Activated naive CD8-positive, alpha-beta T cell (primary cell): ENCODE measurements around the gene PCDHA5.
"Not testable (repeated sequence)": the region's sequence is repeated elsewhere in the genome, so short reads cannot be mapped to it uniquely, and the experiment has no call there.

Source experiments
- H3K27ac Mint-ChIP-seq: one replicate; pipeline ENCODE4 v1.8.0; 2021; ENCODE audit warnings: mixed read lengths
- H3K27me3 Mint-ChIP-seq: one replicate; pipeline ENCODE4 v1.8.0; 2021; ENCODE audit warnings: mixed read lengths
- H3K36me3 Mint-ChIP-seq: one replicate; pipeline ENCODE4 v1.8.0; 2021; ENCODE audit warnings: mixed read lengths
- H3K4me1 Mint-ChIP-seq: one replicate; pipeline ENCODE4 v1.8.0; 2021; ENCODE audit warnings: low read depth, mixed read lengths
- H3K4me3 Mint-ChIP-seq: one replicate; pipeline ENCODE4 v1.8.0; 2021; ENCODE audit warnings: mild to moderate bottlenecking, mixed read lengths
- H3K9me3 Mint-ChIP-seq: one replicate; pipeline ENCODE4 v1.8.0; 2021; ENCODE audit warnings: low read depth, mixed read lengths

PCDHA5 gene

DNA sequence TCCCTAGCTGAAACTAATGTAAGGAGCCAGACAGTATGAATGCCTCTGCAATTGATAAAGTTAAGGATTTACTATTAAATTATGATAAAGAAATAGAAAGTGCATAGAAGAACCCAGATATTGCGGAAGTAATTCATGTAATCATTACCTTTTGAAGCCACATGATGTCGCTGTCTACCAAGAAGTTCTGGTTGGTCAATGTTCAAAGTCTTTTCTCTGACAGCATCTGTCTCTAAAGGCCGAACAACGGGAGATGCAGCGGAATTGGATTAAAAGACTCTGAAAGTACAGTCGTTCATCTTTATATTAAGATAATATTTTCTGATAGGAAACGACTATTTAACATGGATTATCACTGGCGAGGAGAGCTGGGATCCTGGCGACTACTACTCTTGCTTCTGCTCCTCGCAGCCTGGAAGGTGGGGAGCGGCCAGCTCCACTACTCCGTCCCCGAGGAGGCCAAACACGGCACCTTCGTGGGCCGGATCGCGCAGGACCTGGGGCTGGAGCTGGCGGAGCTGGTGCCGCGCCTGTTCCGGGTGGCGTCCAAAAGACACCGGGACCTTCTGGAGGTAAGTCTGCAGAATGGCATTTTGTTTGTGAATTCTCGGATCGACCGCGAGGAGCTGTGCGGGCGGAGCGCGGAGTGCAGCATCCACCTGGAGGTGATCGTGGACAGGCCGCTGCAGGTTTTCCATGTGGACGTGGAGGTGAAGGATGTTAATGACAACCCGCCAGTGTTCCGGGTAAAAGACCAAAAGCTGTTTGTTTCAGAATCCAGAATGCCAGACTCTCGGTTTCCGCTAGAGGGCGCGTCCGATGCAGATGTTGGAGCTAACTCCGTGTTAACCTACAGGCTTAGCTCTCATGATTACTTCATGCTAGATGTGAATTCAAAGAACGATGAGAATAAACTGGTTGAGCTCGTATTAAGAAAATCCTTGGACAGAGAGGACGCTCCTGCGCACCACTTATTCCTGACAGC is 19.9 kb downstream of the PCDHA5 start, which contains the start of gene PCDHA8:
Gene PCDHA8, plus strand, starts transcription at position 210 of the 985 bp plus-strand sequence. Its CDS starts 135 bp downstream, at position 345.
- Mint-ChIP-seq H3K4me1 (no peaks in the 10 kb centered on the region), H3K36me3 (peaks cover 10% of the 10 kb centered on the region), H3K9me3 (peaks cover 3% of the 10 kb centered on the region), H3K4me3 (no peak within 1 kb of the TSS), H3K27ac (no peak within 1 kb of the TSS), H3K27me3 (peaks cover 18% of the 10 kb centered on the region)

DNA sequence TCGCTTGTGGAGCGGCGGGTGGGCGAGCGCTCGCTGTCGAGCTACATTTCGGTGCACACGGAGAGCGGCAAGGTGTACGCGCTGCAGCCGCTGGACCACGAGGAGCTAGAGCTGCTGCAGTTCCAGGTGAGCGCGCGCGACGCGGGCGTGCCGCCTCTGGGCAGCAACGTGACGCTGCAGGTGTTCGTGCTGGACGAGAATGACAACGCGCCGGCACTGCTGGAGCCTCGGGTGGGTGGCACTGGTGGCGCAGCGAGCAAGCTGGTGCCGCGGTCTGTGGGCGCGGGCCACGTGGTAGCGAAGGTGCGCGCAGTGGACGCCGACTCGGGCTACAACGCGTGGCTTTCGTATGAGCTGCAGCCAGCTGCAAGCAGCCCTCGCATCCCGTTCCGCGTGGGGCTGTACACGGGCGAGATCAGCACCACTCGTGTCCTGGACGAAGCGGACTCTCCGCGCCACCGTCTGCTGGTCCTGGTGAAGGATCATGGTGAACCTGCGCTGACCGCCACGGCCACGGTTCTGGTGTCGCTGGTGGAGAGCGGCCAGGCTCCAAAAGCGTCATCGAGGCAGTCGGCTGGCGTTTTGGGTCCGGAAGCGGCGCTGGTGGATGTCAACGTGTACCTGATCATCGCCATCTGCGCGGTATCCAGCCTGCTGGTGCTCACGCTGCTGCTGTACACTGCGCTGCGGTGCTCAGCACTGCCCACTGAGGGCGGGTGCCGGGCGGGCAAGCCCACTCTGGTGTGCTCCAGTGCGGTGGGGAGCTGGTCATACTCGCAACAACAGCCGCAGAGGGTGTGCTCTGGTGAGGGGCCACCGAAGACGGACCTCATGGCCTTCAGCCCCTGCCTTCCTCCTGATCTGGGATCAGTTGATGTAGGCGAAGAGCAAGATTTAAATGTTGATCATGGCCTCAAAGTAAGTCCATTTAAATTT is 21.7 kb downstream of the PCDHA5 start:
- no peak overlapping the region for H3K4me3 Mint-ChIP-seq
- peaks cover 14% of the 10 kb centered on the region for H3K9me3 Mint-ChIP-seq
- H3K36me3 Mint-ChIP-seq: peaks cover 20% of the 10 kb centered on the region
- no peak overlapping the region for H3K27ac Mint-ChIP-seq
- H3K27me3 Mint-ChIP-seq: peaks cover 31% of the 10 kb centered on the region
- H3K4me1 Mint-ChIP-seq: no peaks in the 10 kb centered on the region

DNA sequence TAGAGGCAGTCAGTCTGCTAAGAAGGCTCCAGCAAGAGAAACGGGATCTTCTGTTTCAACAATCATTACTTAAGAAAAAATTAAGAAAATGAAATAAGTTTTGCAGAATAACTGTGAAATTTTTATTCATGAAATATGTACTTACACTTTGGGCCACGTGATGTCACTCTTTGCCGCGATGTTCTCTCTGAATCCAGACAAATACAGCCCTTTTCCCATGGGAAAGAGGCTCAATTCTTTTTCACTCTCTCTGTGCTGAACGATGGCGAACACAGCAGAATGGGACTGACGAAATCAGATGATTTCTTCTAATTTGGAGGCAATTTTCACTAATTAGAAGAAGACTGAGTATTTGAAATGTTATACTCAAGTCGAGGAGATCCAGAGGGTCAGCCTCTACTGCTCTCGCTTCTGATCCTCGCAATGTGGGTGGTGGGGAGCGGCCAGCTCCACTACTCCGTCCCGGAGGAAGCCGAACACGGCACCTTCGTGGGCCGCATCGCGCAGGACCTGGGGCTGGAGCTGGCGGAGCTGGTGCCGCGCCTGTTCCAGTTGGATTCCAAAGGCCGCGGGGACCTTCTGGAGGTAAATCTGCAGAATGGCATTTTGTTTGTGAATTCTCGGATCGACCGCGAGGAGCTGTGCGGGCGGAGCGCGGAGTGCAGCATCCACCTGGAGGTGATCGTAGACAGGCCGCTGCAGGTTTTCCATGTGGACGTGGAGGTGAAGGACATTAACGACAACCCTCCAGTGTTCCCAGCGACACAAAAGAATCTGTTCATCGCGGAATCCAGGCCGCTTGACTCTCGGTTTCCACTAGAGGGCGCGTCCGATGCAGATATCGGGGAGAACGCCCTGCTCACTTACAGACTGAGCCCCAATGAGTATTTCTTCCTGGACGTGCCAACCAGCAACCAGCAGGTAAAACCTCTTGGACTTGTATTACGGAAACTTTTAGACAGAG is 27.0 kb downstream of the PCDHA5 start, which contains the start of gene PCDHA9:
Gene PCDHA9, plus strand, starts transcription at position 244 of the 964 bp plus-strand sequence. Its CDS starts 114 bp downstream, at position 358.
- not testable (repeated sequence) for H3K4me1 Mint-ChIP-seq, H3K36me3 Mint-ChIP-seq, H3K27ac Mint-ChIP-seq, H3K4me3 Mint-ChIP-seq
- Mint-ChIP-seq H3K27me3 (peaks cover 27% of the 10 kb centered on the region), H3K9me3 (peaks cover 15% of the 10 kb centered on the region)

DNA sequence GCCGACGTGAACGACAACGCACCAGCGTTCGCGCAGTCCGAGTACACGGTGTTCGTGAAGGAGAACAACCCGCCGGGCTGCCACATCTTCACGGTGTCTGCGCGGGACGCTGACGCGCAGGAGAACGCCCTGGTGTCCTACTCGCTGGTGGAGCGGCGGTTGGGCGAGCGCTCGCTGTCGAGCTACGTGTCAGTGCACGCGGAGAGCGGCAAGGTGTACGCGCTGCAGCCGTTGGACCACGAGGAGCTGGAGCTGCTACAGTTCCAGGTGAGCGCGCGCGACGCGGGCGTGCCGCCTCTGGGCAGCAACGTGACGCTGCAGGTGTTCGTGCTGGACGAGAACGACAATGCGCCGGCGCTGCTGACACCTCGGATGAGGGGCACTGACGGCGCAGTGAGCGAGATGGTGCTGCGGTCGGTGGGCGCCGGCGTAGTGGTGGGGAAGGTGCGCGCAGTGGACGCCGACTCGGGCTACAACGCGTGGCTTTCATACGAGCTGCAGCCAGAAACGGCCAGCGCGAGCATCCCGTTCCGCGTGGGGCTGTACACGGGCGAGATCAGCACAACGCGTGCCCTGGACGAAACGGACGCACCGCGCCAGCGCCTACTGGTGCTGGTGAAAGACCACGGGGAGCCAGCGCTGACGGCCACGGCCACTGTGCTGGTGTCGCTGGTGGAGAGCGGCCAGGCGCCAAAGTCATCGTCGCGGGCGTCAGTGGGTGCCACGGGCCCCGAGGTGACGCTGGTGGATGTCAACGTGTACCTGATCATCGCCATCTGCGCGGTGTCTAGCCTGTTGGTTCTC is 28.6 kb downstream of the PCDHA5 start:
- H3K36me3 Mint-ChIP-seq: not testable (repeated sequence)
- H3K27me3 Mint-ChIP-seq: peaks cover 32% of the 10 kb centered on the region

DNA sequence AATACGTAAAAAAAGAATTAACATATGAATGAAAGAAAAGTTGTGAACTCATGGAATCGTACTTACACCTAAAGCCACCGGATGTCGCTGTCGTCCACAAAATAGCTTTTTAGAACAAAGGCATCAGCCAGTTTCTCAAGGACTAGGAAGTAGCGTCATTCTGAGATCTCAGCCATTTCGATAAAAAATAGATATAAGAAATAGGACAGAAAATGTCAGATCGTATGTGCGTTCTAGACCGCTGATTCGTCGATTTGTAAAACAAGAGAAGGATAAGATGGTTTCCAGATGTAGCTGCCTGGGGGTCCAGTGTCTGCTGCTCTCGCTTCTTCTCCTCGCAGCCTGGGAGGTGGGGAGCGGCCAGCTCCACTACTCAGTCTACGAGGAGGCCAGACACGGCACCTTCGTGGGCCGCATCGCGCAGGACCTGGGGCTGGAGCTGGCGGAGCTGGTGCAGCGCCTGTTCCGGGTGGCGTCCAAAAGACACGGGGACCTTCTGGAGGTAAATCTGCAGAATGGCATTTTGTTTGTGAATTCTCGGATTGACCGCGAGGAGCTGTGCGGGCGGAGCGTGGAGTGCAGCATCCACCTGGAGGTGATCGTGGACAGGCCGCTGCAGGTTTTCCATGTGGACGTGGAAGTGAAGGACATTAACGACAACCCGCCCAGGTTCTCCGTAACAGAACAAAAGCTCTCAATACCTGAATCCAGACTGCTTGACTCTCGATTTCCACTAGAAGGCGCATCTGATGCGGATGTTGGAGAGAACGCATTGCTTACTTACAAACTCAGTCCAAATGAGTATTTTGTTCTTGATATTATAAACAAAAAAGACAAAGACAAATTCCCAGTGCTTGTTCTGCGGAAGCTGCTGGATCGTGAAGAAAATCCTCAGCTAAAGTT is 34.6 kb downstream of the PCDHA5 start, which contains the start of gene PCDHA10:
Gene PCDHA10, plus strand, starts transcription at position 126 of the 903 bp plus-strand sequence. Its CDS starts 152 bp downstream, at position 278.
- H3K27ac Mint-ChIP-seq: no peak within 1 kb of the TSS
- H3K9me3 Mint-ChIP-seq: peaks cover 18% of the 10 kb centered on the region
- peaks cover 25% of the 10 kb centered on the region for H3K27me3 Mint-ChIP-seq
- peaks cover 2% of the 10 kb centered on the region for H3K36me3 Mint-ChIP-seq
- no peak within 1 kb of the TSS for H3K4me3 Mint-ChIP-seq
- no peaks in the 10 kb centered on the region for H3K4me1 Mint-ChIP-seq

More for the DNA sequence above, 28.6 kb downstream of the PCDHA5 start:
- H3K9me3 Mint-ChIP-seq: peaks cover 18% of the 10 kb centered on the region
- not testable (repeated sequence) for H3K27ac Mint-ChIP-seq, H3K4me1 Mint-ChIP-seq, H3K4me3 Mint-ChIP-seq

DNA sequence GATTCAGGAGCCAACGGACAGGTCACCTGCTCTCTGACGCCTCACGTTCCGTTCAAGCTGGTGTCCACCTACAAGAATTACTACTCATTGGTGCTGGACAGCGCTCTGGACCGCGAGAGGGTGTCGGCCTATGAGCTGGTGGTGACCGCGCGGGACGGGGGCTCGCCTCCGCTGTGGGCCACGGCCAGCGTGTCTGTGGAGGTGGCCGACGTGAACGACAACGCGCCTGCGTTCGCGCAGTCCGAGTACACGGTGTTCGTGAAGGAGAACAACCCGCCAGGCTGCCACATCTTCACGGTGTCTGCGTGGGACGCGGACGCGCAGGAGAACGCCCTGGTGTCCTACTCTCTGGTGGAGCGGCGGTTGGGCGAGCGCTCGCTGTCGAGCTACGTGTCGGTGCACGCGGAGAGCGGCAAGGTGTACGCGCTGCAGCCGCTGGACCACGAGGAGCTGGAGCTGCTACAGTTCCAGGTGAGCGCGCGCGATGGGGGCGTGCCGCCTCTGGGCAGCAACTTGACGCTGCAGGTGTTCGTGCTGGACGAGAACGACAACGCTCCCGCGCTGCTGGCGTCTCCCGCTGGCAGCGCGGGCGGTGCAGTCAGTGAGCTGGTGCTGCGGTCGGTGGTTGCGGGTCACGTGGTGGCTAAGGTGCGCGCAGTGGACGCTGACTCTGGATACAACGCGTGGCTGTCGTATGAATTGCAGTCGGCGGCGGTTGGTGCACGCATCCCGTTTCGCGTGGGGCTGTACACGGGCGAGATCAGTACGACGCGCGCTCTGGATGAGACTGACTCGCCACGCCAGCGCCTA is 36.0 kb downstream of the PCDHA5 start:
- Mint-ChIP-seq H3K27ac (no peak overlapping the region), H3K4me3 (no peak overlapping the region), H3K36me3 (peaks cover 8% of the 10 kb centered on the region), H3K4me1 (no peaks in the 10 kb centered on the region), H3K27me3 (peaks cover 31% of the 10 kb centered on the region), H3K9me3 (peaks cover 22% of the 10 kb centered on the region)

DNA sequence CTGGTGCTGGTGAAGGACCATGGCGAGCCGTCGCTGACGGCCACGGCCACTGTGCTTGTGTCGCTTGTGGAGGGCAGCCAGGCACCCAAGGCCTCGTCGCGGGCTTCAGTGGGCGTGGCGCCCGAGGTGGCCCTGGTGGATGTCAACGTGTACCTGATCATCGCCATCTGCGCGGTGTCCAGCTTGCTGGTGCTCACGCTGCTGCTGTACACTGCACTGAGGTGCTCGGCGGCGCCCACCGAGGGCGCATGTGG is 36.5 kb downstream of the PCDHA5 start:
- Mint-ChIP-seq H3K27ac (no peak overlapping the region), H3K4me1 (no peaks in the 10 kb centered on the region), H3K9me3 (peaks cover 22% of the 10 kb centered on the region), H3K4me3 (no peak overlapping the region), H3K36me3 (peaks cover 8% of the 10 kb centered on the region), H3K27me3 (peaks cover 29% of the 10 kb centered on the region)

DNA sequence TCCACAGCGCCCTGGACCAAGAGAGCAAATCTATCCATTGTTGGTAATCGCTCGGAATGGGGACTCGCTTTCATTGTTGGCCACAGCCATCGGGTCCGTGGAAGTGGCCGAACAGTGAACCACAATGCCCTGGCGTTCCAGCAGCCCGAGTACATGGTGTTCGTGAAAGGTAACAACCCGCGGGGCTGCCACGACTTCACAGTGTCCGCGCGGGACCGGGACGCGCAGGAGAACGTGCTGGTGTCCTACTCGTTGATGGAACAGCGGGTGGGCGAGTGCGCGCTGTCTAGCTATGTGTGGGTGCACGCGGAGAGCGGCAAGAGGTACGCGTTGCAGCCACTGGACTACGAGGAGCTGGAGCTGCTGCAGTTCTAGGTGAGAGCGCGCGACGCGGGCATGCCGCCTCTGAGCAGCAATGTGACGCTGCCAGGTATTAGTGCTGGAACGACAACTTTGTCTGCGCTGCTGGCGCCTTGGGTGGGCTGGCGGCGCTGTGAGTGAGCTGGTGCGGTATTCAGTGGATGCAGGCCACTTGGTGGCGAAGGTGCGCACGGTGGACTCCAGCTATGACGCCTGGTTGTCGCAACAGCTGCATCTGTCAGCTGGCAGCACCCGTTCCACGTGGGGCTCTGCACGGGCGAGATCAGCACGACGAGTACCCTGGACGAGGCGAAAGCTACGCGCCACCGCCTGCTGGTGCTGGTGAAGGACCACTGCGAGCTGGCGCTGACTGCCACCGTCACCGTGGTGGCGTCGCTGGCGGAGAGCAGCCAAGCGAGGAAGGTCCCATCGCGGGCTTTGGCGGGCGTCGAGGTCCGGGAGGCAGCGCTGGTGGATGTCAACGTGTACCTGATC is 41.3 kb downstream of the PCDHA5 start:
- Mint-ChIP-seq H3K36me3 (peaks cover 6% of the 10 kb centered on the region), H3K4me1 (no peaks in the 10 kb centered on the region), H3K27me3 (peaks cover 21% of the 10 kb centered on the region), H3K9me3 (peaks cover 4% of the 10 kb centered on the region), H3K4me3 (no peak overlapping the region), H3K27ac (no peak overlapping the region)

DNA sequence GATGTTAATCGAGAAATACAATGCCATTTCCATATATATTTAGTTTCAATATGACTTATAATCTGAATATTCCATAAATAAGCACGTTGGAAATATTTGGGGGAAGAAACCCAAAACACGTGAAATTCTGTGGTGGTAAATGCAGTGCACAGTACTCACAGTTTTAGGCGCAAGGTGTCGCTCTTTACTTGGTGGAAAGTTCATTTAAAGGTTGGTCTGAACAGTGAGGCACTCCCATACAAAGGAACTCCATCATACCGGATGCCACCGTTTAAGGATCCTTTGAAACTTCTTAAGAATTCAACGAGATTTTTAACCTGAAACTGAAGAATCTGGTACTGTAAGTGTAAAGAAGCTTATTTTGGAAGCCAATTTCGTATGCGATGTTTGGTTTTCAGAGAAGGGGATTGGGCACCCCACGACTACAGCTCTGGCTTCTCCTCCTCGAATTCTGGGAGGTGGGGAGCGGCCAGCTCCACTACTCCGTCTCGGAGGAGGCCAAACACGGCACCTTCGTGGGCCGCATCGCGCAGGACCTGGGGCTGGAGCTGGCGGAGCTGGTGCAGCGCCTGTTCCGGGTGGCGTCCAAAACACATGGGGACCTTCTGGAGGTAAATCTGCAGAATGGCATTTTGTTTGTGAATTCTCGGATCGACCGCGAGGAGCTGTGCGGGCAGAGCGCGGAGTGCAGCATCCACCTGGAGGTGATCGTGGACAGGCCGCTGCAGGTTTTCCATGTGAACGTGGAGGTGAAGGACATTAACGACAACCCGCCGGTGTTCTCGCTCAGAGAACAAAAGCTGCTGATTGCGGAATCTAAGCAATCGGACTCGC is 47.5 kb downstream of the PCDHA5 start, which contains the start of gene PCDHA11:
Gene PCDHA11, plus strand, starts transcription at position 237 of the 834 bp plus-strand sequence. Its CDS starts 147 bp downstream, at position 384.
- no peaks in the 10 kb centered on the region for H3K4me1 Mint-ChIP-seq
- H3K27me3 Mint-ChIP-seq: peaks cover 25% of the 10 kb centered on the region
- H3K4me3 Mint-ChIP-seq: no peak within 1 kb of the TSS
- no peak within 1 kb of the TSS for H3K27ac Mint-ChIP-seq
- peaks cover 12% of the 10 kb centered on the region for H3K36me3 Mint-ChIP-seq
- peaks cover 13% of the 10 kb centered on the region for H3K9me3 Mint-ChIP-seq

DNA sequence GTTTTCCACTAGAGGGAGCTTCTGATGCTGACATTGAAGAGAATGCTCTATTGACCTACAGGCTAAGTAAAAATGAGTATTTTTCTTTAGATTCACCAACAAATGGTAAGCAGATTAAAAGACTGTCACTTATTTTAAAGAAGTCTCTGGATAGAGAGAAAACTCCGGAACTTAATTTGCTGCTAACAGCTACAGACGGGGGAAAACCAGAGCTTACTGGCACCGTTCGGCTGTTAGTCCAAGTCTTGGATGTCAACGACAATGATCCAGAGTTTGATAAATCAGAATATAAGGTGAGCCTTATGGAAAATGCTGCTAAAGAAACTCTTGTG is 48.1 kb downstream of the PCDHA5 start:
- Mint-ChIP-seq H3K9me3 (peaks cover 18% of the 10 kb centered on the region), H3K27ac (no peak overlapping the region), H3K27me3 (peaks cover 31% of the 10 kb centered on the region), H3K36me3 (peaks cover 17% of the 10 kb centered on the region), H3K4me3 (no peak overlapping the region), H3K4me1 (no peaks in the 10 kb centered on the region)
